NCI-H2029 treated with DMSO at 0.1 percent for 48 hours (cell line): ENCODE results near the gene TRPM1.

Source experiments
- DNase-seq: peaks from one replicate; lab custom pipeline; 2025; lab: John Stamatoyannopoulos, UW

TRPM1 gene

DNA sequence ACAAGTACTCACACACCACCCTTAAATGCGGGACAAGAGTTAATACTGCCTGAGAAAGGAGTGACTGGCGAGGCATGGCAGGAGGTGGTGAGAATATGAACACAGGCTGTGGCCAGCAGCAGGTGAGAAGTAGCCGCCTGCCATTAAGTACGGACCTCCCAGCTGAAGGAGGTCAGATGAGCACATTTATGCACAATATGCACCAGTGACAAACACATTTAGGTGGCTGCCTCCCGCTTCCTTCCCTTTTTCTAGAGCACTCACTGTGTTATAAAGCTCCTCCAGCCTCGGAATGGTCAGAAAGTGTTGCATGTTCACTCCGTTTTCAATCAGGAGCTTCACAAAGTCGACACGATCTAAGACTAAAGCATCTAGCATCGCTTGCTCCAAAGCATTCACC is 52.4 kb downstream of the TRPM1 start:
- DNase-seq, result no peak

GRCh38 chr15:31047437-31047836 is 54.1 kb downstream of the TRPM1 start:
- no peak for DNase-seq

GRCh38 chr15:31046759-31047359 is 54.7 kb downstream of the TRPM1 start:
- no peak for DNase-seq

GRCh38 chr15:31045606-31046005 is 55.9 kb downstream of the TRPM1 start:
- DNase-seq, result no peak

- no peak for DNase-seq
Observed at GRCh38 chr15:31042751-31043150, 58.8 kb downstream of the TRPM1 start.

DNA sequence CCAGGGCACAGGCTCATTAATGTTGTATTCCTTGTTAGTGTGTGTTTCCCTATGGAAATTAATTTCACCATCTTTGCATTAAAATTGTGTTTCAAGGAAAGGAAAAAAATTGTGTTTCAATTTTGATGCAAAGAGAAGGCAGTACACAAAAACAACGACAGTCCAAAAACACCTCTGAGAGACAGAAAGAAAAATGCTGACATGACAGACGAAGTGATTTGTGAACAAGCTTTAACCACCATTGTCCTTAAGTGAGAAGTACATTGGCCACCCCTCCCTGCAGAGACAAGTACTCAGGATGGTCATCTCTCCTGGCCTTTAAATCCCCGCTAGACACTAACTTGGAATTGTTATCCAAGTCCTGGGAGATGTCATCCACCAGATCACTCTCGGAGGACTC is 59.9 kb downstream of the TRPM1 start:
- no peak for DNase-seq

DNA sequence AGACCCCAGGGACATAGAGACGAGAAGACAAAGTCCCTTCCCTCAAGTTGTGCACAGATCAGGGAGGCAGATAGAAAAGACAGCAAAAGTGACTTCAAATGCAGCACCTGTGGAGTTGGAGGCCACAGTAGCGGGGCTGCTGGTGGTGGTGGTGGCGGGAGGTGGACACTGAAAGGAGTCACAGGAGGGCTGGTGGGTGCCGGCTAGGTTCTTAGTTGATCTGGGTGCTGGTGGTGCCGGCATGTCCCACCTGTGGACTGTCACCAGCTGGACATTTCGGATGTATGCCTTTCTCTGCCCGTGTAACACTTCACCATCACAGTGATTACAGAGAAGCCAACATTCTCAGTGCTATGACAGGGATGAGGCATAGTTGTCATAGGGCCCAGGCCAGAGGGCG is 60.9 kb downstream of the TRPM1 start:
- no peak for DNase-seq

GRCh38 chr15:31039961-31040360 is 61.6 kb downstream of the TRPM1 start:
- no peak for DNase-seq

DNA sequence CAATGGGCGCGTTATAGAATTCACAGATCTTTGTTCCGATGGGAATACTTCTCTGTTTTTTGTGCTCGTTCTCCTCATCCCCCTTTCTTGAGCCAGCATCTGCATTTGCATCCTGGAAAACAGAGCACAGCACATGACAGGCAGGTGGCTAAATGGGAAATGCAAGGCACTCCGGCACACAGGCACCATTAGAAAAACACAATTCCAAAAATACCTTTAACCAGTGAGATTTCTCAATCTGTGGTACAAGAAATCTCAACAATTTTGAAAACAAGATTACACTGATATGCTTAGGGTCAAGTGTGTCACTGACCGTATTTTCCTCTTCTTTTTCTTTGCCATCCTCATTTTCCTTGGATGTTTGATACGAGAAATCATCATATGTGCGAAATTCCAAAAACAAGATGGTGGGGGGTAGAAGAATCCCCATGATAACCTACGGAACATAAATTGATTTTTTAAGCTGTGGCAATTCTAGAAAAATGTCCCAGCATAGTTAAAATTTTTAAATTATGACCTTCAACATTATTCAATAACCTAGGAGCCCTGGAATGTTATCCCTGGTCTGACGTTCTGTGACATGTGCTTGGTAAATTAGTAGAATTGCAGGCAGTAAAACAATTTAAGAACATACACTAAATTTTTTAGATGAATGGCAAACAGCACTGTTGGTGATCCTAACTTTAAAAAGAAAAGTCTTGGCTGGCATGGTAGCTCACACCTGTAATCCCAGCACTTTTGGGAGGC is 63.6 kb downstream of the TRPM1 start:
- DNase-seq, result no peak

- DNase-seq, result no peak
Observed at GRCh38 chr15:31036783-31037182, 64.7 kb downstream of the TRPM1 start.

DNA sequence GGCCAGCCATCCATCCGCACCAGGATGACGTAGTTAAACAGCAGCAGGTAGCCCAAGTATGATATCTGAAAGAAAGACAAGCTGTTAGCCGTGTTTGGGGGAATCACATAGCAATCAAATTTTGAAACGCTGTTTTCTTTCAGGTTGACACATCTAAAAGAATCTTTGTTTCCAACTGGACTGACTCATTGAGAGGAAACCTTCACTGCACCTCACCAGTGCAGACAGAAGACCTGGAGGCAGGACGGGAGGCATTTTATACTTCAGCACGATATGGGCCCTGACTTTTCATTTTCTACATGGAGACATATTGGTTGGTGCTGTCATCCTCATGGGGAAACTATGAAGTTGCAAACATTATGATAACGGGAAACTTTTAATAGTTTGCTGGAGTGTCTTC is 65.9 kb downstream of the TRPM1 start:
- DNase-seq, result no peak

DNA sequence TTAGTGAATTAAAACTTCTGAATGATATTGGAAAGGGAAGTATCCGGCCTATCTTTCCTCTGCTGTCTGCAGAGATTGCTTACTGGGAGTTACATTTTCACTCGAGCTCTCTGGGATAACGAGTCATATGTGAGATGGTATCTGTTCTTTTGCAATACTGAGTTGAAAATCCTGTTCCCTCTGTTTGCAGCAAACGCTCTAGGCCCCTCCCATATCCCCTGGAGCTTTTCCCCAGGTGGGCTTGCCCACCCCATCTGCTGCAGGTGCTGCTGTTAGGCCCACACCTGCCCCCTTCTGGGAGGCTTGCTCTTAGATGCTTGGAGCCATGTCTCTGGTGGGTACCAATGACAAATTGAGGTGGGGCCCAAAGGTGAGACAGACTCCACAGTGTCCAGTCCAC is 67.4 kb downstream of the TRPM1 start:
- no peak for DNase-seq

- no peak for DNase-seq
Observed at GRCh38 chr15:31032961-31033371, 68.6 kb downstream of the TRPM1 start.

GRCh38 chr15:31031471-31032067 is 70.0 kb downstream of the TRPM1 start:
- no peak for DNase-seq

GRCh38 chr15:31027910-31028578 is 73.5 kb downstream of the TRPM1 start:
- no peak for DNase-seq

DNA sequence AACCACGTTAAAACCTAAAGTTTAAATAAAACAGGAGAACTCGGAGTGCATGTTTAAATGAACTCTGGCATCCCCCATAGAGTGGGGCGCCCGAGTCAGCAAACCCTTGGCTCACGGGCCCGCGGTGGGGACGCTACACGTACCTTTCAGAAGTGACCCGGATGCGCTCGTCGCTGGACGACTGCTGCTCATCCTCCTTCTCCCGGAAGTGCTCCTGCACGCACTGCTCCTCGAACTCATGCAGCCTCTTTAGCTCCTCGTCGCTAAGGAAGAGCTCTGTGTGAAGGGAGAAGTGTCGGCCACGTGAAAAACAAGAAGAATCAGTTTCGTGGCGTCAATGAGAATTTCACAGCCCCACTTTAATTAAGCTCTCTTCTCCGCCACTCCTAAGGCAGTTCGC is 75.5 kb downstream of the TRPM1 start:
- DNase-seq, result no peak

DNA sequence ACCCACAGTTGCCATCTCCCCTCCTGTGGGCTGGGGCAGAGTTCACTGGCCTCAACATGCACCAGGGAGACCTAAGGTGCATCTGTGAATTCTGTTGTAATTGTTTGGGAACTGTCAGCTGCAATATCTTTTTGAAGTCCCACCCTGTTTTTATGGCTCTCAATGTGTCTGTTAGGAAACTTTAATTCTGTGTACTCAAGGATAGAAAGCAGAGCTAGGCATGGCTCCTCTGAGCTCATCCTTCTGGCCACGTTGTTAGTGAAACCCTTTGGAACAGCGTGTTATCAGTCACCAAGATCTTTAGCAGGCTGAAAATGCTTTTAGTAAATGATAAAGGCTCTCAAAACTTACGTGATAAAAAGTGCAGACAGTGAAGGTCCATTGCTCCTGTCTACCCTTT is 76.5 kb downstream of the TRPM1 start:
- DNase-seq, result no peak

- no peak for DNase-seq
Observed at GRCh38 chr15:31024330-31024729, 77.2 kb downstream of the TRPM1 start.

GRCh38 chr15:31023841-31024240 is 77.7 kb downstream of the TRPM1 start:
- no peak for DNase-seq

DNA sequence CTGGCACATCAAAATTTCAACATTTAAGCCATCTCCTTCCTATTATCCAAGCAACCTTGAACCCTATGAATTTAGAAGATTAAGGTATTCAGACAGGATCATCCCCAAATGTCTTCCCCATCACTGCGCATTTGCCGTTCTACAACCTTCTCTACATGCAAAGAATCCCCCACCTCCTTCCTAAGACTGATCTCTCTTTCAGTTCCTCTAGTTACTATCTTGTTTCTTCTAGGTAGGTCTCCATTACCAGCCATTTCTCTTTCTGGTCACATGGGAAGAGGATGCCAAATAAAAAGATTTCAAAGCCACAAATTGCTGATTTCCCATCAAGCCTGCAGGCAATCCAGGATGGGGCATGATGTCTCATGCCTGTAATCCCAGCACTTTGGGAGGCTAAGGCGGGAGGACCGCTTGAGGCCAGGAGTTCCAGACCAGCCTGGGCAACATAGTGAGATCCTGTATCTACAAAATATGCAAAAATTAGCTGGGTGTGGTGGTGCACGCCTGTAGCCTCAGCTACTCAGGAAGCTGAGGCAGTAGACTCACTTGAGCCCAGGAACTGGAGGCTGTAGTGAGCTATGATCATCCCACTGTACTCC is 80.4 kb downstream of the TRPM1 start:
- DNase-seq, result no peak

- DNase-seq, result no peak
Observed at GRCh38 chr15:31020542-31020941, 81.0 kb downstream of the TRPM1 start.

DNA sequence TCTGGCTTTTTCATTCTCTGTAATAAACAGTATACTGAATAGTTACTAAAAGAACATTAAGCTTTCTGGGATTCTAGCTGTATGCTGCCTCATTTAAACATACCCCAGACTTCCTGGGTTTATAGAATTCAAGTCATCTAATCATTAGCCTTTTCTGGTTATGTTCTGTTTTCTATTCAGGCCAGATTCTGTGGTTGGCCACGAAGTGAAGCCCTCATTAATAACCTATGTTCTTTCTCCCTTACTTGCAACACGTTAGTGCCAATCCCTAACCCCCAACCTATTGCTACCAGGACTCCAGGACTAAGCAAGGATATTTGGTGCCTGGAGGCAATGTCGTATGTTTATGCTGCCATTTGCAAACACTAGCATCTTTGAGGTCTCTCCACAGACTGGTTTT is 81.5 kb downstream of the TRPM1 start:
- no peak for DNase-seq

DNA sequence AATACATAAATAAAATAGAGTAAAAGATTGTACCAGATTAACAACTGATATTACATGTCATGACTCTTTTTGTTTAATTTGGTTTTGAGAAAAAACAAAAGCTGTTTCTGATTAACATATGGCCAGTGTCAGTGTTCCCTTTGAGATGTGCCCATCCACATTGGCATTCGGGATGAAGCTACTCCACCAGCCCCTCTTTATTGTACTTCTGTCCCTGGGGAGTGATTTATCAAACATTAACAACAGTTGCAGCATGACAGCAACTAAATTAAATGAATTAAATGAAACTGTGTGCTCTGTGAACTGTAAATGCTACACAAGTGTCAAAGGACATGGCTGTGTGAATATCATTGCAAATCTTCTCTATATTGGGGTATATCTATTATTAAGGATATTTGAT is 84.2 kb downstream of the TRPM1 start:
- DNase-seq, result no peak
